ENCODE measurements around the gene ACAD8.

GRCh38 chr11:134226806-134227325 is 26.5 kb upstream of the ACAD8 start:
- no peak for TF ChIP-seq CTCF (conservative IDR thresholded peaks at IDR 0.05; ENCODE audit: low read length)
- TF ChIP-seq EZH2phosphoT487 (IDR thresholded peaks at IDR 0.05; ENCODE audit: borderline replicate concordance): no peak
